HG03521 (cell line): ENCODE results near the gene EFCAB9.

ENCODE experiments used
- ATAC-seq: cut with Tn5 transposase; IDR thresholded peaks from one replicate; pipeline ENCODE4 v1.9.1; 2021; ENCODE audit warnings: mild to moderate bottlenecking, moderate library complexity; ENCODE audit not compliant: unreplicated experiment

EFCAB9 gene

DNA sequence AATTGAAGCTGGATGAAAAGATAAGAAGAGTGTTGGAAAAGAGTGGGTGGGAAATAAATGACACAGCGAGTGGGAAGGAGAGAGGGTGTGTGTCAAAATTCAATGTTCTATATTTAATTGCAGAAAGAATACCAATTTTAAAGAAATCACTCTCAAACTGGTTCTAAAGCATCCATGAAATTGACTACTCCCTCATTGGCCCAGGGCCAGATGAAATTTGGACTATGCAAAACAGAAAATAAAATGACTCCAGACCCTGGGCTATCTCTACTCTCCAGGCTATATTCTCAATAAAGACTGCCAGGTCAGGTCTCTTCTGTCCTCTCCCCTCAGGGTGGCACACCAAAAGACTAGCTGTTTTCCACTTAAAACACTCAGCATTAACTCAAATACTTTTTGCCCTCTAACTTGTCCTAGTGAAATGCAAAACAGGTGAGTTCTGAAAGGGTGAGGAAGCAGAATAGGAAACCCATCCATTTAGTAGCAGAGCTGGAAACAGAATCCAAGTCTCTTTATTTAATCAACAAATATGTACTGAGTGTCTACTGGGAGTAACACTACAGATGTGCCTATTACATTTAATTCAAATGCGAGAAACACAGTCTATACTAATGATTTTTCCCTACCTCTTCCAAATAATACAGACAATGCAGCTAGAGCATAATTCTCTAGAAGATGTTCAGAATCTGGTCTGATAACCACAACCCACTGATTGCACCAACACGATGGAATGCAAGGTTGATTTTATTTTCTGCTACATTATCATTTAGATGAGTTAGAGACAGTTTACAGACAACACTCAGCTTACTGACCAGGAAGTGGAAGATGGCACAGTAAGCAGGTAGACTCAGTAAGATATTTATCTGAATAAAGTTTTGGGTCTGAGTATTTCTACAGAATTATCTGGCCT, 42.1 kb downstream of the EFCAB9 start:
- ATAC-seq, result no peak

GRCh38 chr5:172238334-172238733, 44.4 kb downstream of the EFCAB9 start:
- ATAC-seq, result no peak

DNA sequence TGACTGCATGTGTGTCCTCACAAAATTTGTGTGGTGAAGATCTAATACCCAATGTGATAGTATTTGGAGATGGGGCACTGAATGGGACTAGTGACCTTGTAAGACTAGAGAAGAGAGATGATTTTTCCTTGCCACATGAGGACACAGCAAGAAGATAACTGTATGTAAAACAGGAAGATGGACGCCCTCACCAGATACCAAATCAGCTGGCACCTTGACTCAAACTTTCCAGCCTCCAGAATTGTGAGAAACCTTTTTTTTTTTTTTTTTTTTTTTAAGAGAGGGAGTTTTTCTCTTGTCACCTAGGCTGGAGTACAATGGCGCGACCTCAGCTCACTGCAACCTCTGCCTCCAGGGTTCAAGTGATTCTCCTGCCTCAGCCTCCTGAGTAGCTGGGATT, 49.3 kb downstream of the EFCAB9 start:
- ATAC-seq, result no peak

GRCh38 chr5:172245046-172245445, 51.1 kb downstream of the EFCAB9 start:
- ATAC-seq, result no peak

- no peak for ATAC-seq
Observed at GRCh38 chr5:172245703-172246125, 51.7 kb downstream of the EFCAB9 start.

DNA sequence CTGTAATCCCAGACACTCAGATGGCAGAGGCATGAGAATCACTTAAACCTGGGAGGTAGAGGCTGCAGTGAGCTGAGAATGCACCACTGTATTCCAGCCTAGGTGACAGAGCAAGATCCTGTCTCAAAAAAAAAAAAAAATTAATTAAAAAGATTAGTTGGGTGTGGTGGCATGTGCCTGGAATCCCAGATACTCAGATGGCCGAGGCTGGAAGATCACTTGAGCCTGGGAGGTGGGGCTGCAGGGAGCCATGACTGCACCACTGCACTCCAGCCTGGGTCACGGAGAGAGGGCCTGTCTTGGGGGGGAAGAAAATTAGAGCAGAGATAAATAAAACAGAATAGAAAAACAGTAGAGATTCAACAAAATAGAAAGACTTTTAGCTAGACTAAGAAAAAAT, 54.7 kb downstream of the EFCAB9 start:
- ATAC-seq, result no peak

DNA sequence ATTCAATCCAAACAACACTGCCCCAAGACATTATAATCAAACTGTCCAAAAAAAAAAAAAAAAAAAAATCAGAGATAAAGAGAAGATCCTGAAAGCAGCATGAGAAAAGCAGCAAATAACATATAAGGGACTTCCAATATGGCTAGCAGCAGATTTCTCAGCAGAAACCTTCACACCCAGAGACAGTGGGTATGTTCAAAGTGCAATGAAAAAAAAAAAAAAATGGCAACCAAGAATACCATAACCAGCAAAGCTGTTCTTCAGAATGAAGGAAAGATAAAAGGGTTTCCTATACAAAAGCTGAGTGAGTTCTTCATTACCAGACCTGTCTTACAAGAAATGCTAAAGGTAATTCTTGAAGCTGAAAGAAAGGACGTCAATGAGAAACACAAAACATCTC, 57.4 kb downstream of the EFCAB9 start:
- ATAC-seq, result no peak

DNA sequence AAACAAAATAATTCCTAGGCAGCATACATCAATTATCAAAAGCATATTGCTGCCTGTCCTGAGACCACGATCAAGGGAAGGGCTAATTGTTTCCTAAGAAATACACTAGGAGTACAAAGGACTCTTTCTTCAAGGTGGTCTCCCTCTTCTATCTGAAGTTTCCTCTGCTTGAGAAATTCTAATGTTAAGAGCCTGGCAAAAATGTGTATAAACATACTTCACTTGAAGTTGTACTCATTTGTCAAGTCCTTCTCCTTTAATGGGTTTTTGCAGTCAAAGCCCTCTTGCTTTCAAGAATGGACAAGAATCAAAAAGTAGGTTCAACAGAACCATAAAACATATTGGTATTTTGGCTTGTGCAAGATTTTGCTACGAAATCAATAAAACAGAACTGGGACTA, 58.5 kb downstream of the EFCAB9 start:
- ATAC-seq, result no peak
